ENCODE data around the gene C1QTNF9B.
A peak's percentile ranks its signal among the peaks of the same experiment; 100 is the strongest.

C1QTNF9B gene

GRCh38 chr13:23899555-23899954, 2.3 kb upstream of the C1QTNF9B start:
- no peak for TF ChIP-seq POLR2AphosphoS5 (IDR thresholded peaks at IDR 0.05; ENCODE audit: low read depth, low read length)
- TF ChIP-seq, protein P1, sequence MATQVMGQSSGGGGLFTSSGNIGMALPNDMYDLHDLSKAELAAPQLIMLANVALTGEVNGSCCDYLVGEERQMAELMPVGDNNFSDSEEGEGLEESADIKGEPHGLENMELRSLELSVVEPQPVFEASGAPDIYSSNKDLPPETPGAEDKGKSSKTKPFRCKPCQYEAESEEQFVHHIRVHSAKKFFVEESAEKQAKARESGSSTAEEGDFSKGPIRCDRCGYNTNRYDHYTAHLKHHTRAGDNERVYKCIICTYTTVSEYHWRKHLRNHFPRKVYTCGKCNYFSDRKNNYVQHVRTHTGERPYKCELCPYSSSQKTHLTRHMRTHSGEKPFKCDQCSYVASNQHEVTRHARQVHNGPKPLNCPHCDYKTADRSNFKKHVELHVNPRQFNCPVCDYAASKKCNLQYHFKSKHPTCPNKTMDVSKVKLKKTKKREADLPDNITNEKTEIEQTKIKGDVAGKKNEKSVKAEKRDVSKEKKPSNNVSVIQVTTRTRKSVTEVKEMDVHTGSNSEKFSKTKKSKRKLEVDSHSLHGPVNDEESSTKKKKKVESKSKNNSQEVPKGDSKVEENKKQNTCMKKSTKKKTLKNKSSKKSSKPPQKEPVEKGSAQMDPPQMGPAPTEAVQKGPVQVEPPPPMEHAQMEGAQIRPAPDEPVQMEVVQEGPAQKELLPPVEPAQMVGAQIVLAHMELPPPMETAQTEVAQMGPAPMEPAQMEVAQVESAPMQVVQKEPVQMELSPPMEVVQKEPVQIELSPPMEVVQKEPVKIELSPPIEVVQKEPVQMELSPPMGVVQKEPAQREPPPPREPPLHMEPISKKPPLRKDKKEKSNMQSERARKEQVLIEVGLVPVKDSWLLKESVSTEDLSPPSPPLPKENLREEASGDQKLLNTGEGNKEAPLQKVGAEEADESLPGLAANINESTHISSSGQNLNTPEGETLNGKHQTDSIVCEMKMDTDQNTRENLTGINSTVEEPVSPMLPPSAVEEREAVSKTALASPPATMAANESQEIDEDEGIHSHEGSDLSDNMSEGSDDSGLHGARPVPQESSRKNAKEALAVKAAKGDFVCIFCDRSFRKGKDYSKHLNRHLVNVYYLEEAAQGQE (IDR thresholded peaks at IDR 0.05; ENCODE audit: insufficient read depth in 1 of 2, low read depth in 2 of 2, low read length in 2 of 2) = no peak
- no peak for TF ChIP-seq TAF1 (IDR thresholded peaks at IDR 0.05; ENCODE audit: borderline replicate concordance, insufficient read depth, low read length)

GRCh38 chr13:23898101-23898500, 799 bp upstream of the C1QTNF9B start:
- TF ChIP-seq, protein P1 (IDR thresholded peaks at IDR 0.05; ENCODE audit: insufficient read depth in 1 of 2, low read depth in 2 of 2, low read length in 2 of 2) = no peak
- no peak for TF ChIP-seq SIN3A (IDR thresholded peaks at IDR 0.05; ENCODE audit: borderline replicate concordance, insufficient read depth, low read length)
- no peak for TF ChIP-seq POLR2AphosphoS5 (IDR thresholded peaks at IDR 0.05; ENCODE audit: low read depth, low read length)
- no peak for TF ChIP-seq FOXP2 (optimal IDR thresholded peaks at IDR 0.05; ENCODE audit: borderline replicate concordance, extremely low read depth, extremely low read length, insufficient read depth)
- no peak for TF ChIP-seq TAF1 (IDR thresholded peaks at IDR 0.05; ENCODE audit: borderline replicate concordance, insufficient read depth, low read length)

GRCh38 chr13:23889615-23890607, 7.4 kb downstream of the C1QTNF9B start:
- TF ChIP-seq SIN3A (IDR thresholded peaks at IDR 0.05; ENCODE audit: borderline replicate concordance, insufficient read depth, low read length) = no peak
- TF ChIP-seq, protein P1 (IDR thresholded peaks at IDR 0.05; ENCODE audit: insufficient read depth in 1 of 2, low read depth in 2 of 2, low read length in 2 of 2) = no peak
- TF ChIP-seq POLR2AphosphoS5 (IDR thresholded peaks at IDR 0.05; ENCODE audit: low read depth, low read length) = no peak
- TF ChIP-seq FOXP2 (optimal IDR thresholded peaks at IDR 0.05; ENCODE audit: borderline replicate concordance, extremely low read depth, extremely low read length, insufficient read depth) = no peak
- TF ChIP-seq TAF1 (IDR thresholded peaks at IDR 0.05; ENCODE audit: borderline replicate concordance, insufficient read depth, low read length) = no peak

DNA sequence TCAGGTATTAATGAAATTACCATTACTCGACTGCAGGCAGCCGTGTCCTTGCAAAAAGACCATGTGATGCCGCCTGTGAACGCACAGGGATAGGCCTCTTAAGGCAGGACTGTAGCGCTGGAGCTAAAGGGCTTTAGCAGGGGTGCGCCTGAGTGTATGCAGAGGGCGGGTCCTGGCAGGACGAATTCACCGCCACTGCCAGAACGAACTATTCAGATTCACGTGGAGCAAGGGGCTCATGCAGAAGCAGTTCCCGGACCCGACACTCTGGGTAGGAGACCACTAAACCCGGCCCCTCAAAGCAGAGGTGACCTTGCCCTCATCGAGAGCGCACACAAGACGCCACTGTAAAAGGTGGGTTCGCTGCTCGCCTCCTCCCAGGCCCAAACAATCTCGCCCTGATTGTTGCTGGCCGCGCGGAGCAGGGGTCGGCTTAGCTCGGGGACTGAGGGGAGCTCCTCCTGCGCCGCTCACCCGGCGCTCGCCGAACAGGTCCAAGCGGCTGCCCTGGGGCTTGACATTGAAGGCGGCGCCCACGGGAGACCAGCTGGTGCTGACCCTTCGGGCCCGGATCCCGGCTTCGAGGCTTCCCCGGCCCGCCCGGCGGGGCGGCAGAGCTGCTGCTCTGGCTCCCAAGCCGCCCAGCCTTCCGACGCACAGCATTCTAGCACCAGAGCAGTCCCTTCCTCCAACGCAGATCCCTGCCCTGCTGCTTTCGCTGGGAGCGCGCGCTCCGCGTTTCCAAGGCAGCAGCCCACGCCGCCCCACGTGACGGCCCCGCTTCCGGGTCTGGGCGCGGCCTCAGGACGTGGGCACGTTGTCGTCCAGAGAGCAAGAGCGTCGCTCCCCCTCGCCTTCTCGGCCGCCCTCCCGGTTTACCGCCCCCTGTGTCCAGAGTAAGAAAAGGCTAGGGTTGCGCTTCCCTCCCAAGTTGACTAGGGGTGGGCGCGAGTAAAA, 8.4 kb downstream of the C1QTNF9B start, which contains the start of gene MIPEP:
Gene MIPEP (minus strand): TSS at position 743 of the 957 bp plus-strand sequence. CDS start 80 bp downstream, at position 663.
- TF ChIP-seq, protein P1 (IDR thresholded peaks at IDR 0.05; ENCODE audit: insufficient read depth in 1 of 2, low read depth in 2 of 2, low read length in 2 of 2) = no peak
- TF ChIP-seq FOXP2 (optimal IDR thresholded peaks at IDR 0.05; ENCODE audit: borderline replicate concordance, extremely low read depth, extremely low read length, insufficient read depth) (peak; percentile 26), TAF1 (IDR thresholded peaks at IDR 0.05; ENCODE audit: borderline replicate concordance, insufficient read depth, low read length) (no peak), POLR2AphosphoS5 (IDR thresholded peaks at IDR 0.05; ENCODE audit: low read depth, low read length) (no peak), SIN3A (IDR thresholded peaks at IDR 0.05; ENCODE audit: borderline replicate concordance, insufficient read depth, low read length) (peak; percentile 95; the same call in 1 of the 2 replicates)

Data from PFSK-1 (cell line).